Central memory CD8-positive, alpha-beta T cell (primary cell): Measurements from ENCODE around the gene MYD88.
A peak's percentile ranks its signal among the peaks of the same experiment; 100 is the strongest.
"Not testable (repeated sequence)": the region's sequence is repeated elsewhere in the genome, so short reads cannot be mapped to it uniquely, and the experiment has no call there.

Experiments
- ATAC-seq: fragments of 150-1000 bp; cut with Tn5 transposase; replicated peaks from 2 replicates; pipeline ENCODE4 v1.10.0; 2022; ENCODE audit warnings: mild to moderate bottlenecking, moderate FRiP score, moderate number of reproducible peaks; ENCODE audit not compliant: poor library complexity, severe bottlenecking; ENCODE audit errors: extremely low read depth
- DNase-seq, 2 donors: peaks; one replicate each; pipeline ENCODE4 v3.0.0; 2021; ENCODE audit warnings: low spot score in 2 of 2
- H3K27ac Mint-ChIP-seq: one replicate; pipeline ENCODE4 v1.8.0; 2022; ENCODE audit warnings: low read depth, mild to moderate bottlenecking, moderate library complexity, mixed read lengths
- H3K27me3 Mint-ChIP-seq: one replicate; pipeline ENCODE4 v1.8.0; 2022; ENCODE audit warnings: mixed read lengths
- H3K36me3 Mint-ChIP-seq: one replicate; pipeline ENCODE4 v1.8.0; 2022; ENCODE audit warnings: mild to moderate bottlenecking, moderate library complexity, mixed read lengths; ENCODE audit not compliant: insufficient read depth
- H3K4me1 Mint-ChIP-seq: one replicate; pipeline ENCODE4 v1.8.0; 2022; ENCODE audit warnings: mixed read lengths
- H3K4me3 Mint-ChIP-seq: one replicate; pipeline ENCODE4 v1.8.0; 2022; ENCODE audit warnings: mild to moderate bottlenecking, moderate library complexity, mixed read lengths
- H3K9me3 Mint-ChIP-seq: one replicate; pipeline ENCODE4 v1.8.0; 2022; ENCODE audit warnings: mixed read lengths

MYD88 gene

GRCh38 chr3:38158472-38158871 lies 20.0 kb downstream of the MYD88 start:
- ATAC-seq: no peak
- Mint-ChIP-seq H3K27me3 (no peaks in the 10 kb centered on the region), H3K9me3 (no peaks in the 10 kb centered on the region), H3K4me3 (no peak overlapping the region), H3K4me1 (no peaks in the 10 kb centered on the region), H3K27ac (no peak overlapping the region), H3K36me3 (no peaks in the 10 kb centered on the region)
- no peak for DNase-seq

GRCh38 chr3:38160704-38161103 lies 22.2 kb downstream of the MYD88 start:
- H3K27ac Mint-ChIP-seq, H3K4me1 Mint-ChIP-seq, H3K9me3 Mint-ChIP-seq, H3K27me3 Mint-ChIP-seq, H3K4me3 Mint-ChIP-seq, ATAC-seq, DNase-seq: not testable (repeated sequence)
- H3K36me3 Mint-ChIP-seq: peaks cover 11% of the 10 kb centered on the region

GRCh38 chr3:38163117-38163840 lies 24.8 kb downstream of the MYD88 start:
- Mint-ChIP-seq H3K9me3 (no peaks in the 10 kb centered on the region), H3K4me3 (no peak overlapping the region), H3K36me3 (peaks cover 21% of the 10 kb centered on the region), H3K4me1 (peaks cover 31% of the 10 kb centered on the region), H3K27ac (no peak overlapping the region), H3K27me3 (no peaks in the 10 kb centered on the region)
- ATAC-seq (no peak), DNase-seq (no peak)

- H3K27me3 Mint-ChIP-seq: no peaks in the 10 kb centered on the region
- H3K9me3 Mint-ChIP-seq: no peaks in the 10 kb centered on the region
- peaks cover 24% of the 10 kb centered on the region for H3K36me3 Mint-ChIP-seq
- ATAC-seq: no peak
- DNase-seq: no peak
- H3K4me1 Mint-ChIP-seq: peaks cover 39% of the 10 kb centered on the region
- H3K27ac Mint-ChIP-seq: peak overlapping the region; percentile 99
- H3K4me3 Mint-ChIP-seq: peak overlapping the region; percentile 94
These were observed 25.6 kb downstream of the MYD88 start for GRCh38 chr3:38163841-38164642.

- H3K9me3 Mint-ChIP-seq: no peaks in the 10 kb centered on the region
- ATAC-seq (peak; percentile 15), DNase-seq (no peak)
- H3K4me3 Mint-ChIP-seq: peak overlapping the region; percentile 94
- peak overlapping the region; percentile 99 for H3K27ac Mint-ChIP-seq
- peaks cover 24% of the 10 kb centered on the region for H3K36me3 Mint-ChIP-seq
- H3K27me3 Mint-ChIP-seq: no peaks in the 10 kb centered on the region
- peaks cover 44% of the 10 kb centered on the region for H3K4me1 Mint-ChIP-seq
These were observed 26.1 kb downstream of the MYD88 start for GRCh38 chr3:38164643-38164951.

GRCh38 chr3:38164952-38165721 lies 26.7 kb downstream of the MYD88 start, which contains the start of gene OXSR1:
TSS of gene OXSR1 (plus strand) at chr3:38165537. CDS start at chr3:38165877, 340 bp downstream.
- no peaks in the 10 kb centered on the region for H3K27me3 Mint-ChIP-seq
- H3K9me3 Mint-ChIP-seq: no peaks in the 10 kb centered on the region
- peak within 1 kb of the TSS; percentile 94 for H3K4me3 Mint-ChIP-seq
- peaks cover 24% of the 10 kb centered on the region for H3K36me3 Mint-ChIP-seq
- ATAC-seq (peak; percentile 92), DNase-seq (peak; percentile 97)
- H3K4me1 Mint-ChIP-seq: peaks cover 45% of the 10 kb centered on the region
- H3K27ac Mint-ChIP-seq: peak within 1 kb of the TSS; percentile 99

GRCh38 chr3:38165722-38166387 lies 27.4 kb downstream of the MYD88 start:
- Mint-ChIP-seq H3K4me3 (peak overlapping the region; percentile 94), H3K27me3 (no peaks in the 10 kb centered on the region), H3K9me3 (no peaks in the 10 kb centered on the region), H3K36me3 (peaks cover 24% of the 10 kb centered on the region), H3K4me1 (peaks cover 49% of the 10 kb centered on the region), H3K27ac (peak overlapping the region; percentile 99)
- DNase-seq: no peak
- peak; percentile 1 for ATAC-seq

- peaks cover 24% of the 10 kb centered on the region for H3K36me3 Mint-ChIP-seq
- peaks cover 56% of the 10 kb centered on the region for H3K4me1 Mint-ChIP-seq
- H3K9me3 Mint-ChIP-seq: no peaks in the 10 kb centered on the region
- no peak overlapping the region for H3K27ac Mint-ChIP-seq
- no peak for ATAC-seq
- no peak overlapping the region for H3K4me3 Mint-ChIP-seq
- no peaks in the 10 kb centered on the region for H3K27me3 Mint-ChIP-seq
- DNase-seq: no peak
These were observed 29.1 kb downstream of the MYD88 start for GRCh38 chr3:38167591-38167990.

GRCh38 chr3:38168151-38169026 lies 29.9 kb downstream of the MYD88 start:
- H3K4me3 Mint-ChIP-seq: no peak overlapping the region
- ATAC-seq: no peak

GRCh38 chr3:38169027-38169317 lies 30.5 kb downstream of the MYD88 start:
- peaks cover 61% of the 10 kb centered on the region for H3K4me1 Mint-ChIP-seq
- H3K27ac Mint-ChIP-seq: no peak overlapping the region
- H3K4me3 Mint-ChIP-seq: no peak overlapping the region
- ATAC-seq (no peak), DNase-seq (no peak)
- H3K9me3 Mint-ChIP-seq: no peaks in the 10 kb centered on the region
- H3K27me3 Mint-ChIP-seq: no peaks in the 10 kb centered on the region
- H3K36me3 Mint-ChIP-seq: peaks cover 24% of the 10 kb centered on the region

More at GRCh38 chr3:38168151-38169026, 29.9 kb downstream of the MYD88 start:
- Mint-ChIP-seq H3K27me3 (no peaks in the 10 kb centered on the region), H3K27ac (no peak overlapping the region), H3K4me1 (peaks cover 56% of the 10 kb centered on the region), H3K36me3 (peaks cover 24% of the 10 kb centered on the region), H3K9me3 (no peaks in the 10 kb centered on the region)
- DNase-seq: no peak

GRCh38 chr3:38170722-38171121 lies 32.3 kb downstream of the MYD88 start:
- Mint-ChIP-seq H3K9me3 (no peaks in the 10 kb centered on the region), H3K27ac (no peak overlapping the region), H3K4me3 (no peak overlapping the region), H3K4me1 (peaks cover 67% of the 10 kb centered on the region), H3K27me3 (no peaks in the 10 kb centered on the region), H3K36me3 (peaks cover 13% of the 10 kb centered on the region)
- ATAC-seq: no peak
- no peak for DNase-seq
